A673 (cell line): ENCODE data around the gene SLPI.

Experiments used
- EZH2 ChIP-seq: fragments of 200-600 bp; sonication (generic); IDR thresholded peaks from 2 replicates; pipeline ENCODE4 v1.6.1; 2017; ENCODE audit warnings: borderline replicate concordance, low read depth, mild to moderate bottlenecking, mixed read lengths, antibody characterized with exemption, low read length; ENCODE audit not compliant: poor library complexity, severe bottlenecking
- TF ChIP-seq, protein P1 (sequence below): fragments of 300-800, 200-600 bp; sonication (generic); conservative IDR thresholded peaks from 2 replicates; pipeline ENCODE4 v1.5.1; 2017; ENCODE audit warnings: low read depth, mild to moderate bottlenecking, antibody characterized with exemption, low read length, moderate library complexity, mixed read lengths

DNA sequence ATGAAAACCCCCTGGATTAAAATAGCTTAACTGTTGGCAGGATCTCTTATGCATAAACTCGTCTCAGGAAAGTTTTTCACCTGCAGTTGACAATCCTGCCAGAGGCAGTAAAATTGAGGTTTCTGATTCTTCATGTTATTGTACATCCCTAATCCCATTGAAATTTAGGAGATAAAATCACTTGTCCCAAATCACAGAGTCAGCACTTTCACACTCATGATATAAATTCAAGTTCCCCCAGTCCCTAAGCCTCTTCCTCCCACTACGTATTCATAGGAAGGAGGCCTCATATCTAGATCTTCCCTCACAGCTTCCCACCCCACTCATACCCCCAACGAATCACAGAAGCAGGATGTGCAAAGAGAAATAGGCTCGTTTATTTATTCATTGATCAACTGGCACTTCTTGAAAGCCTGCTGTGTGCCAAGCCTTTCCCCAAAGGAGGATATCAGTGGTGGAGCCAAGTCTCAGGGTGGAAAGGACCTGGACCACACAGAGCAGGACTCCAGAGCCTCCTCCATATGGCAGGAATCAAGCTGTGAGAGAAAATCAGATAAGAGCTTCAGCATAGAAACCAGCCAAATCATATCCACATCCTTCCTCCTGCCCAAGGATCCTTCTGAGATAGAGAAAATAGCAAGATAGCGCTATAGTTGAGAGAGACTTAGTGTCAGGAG is 2.3 kb downstream of the SLPI start:
- TF ChIP-seq, protein P1, sequence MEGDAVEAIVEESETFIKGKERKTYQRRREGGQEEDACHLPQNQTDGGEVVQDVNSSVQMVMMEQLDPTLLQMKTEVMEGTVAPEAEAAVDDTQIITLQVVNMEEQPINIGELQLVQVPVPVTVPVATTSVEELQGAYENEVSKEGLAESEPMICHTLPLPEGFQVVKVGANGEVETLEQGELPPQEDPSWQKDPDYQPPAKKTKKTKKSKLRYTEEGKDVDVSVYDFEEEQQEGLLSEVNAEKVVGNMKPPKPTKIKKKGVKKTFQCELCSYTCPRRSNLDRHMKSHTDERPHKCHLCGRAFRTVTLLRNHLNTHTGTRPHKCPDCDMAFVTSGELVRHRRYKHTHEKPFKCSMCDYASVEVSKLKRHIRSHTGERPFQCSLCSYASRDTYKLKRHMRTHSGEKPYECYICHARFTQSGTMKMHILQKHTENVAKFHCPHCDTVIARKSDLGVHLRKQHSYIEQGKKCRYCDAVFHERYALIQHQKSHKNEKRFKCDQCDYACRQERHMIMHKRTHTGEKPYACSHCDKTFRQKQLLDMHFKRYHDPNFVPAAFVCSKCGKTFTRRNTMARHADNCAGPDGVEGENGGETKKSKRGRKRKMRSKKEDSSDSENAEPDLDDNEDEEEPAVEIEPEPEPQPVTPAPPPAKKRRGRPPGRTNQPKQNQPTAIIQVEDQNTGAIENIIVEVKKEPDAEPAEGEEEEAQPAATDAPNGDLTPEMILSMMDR, result no peak
- no peak for TF ChIP-seq EZH2
